GM12874 (cell line): ENCODE data around the gene OPCML.

Experiments
- TF ChIP-seq, protein P1 (sequence below): IDR thresholded peaks from 2 replicates; pipeline ENCODE4 v1.5.1; 2011; ENCODE audit warnings: low read depth, mild to moderate bottlenecking, control low read depth, low read length, moderate library complexity; ENCODE audit not compliant: insufficient read depth

The OPCML gene

GRCh38 chr11:133198438-133198837 lies 333.9 kb downstream of the OPCML start:
- TF ChIP-seq, protein P1, sequence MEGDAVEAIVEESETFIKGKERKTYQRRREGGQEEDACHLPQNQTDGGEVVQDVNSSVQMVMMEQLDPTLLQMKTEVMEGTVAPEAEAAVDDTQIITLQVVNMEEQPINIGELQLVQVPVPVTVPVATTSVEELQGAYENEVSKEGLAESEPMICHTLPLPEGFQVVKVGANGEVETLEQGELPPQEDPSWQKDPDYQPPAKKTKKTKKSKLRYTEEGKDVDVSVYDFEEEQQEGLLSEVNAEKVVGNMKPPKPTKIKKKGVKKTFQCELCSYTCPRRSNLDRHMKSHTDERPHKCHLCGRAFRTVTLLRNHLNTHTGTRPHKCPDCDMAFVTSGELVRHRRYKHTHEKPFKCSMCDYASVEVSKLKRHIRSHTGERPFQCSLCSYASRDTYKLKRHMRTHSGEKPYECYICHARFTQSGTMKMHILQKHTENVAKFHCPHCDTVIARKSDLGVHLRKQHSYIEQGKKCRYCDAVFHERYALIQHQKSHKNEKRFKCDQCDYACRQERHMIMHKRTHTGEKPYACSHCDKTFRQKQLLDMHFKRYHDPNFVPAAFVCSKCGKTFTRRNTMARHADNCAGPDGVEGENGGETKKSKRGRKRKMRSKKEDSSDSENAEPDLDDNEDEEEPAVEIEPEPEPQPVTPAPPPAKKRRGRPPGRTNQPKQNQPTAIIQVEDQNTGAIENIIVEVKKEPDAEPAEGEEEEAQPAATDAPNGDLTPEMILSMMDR = no peak

GRCh38 chr11:133197425-133197824 lies 334.9 kb downstream of the OPCML start:
- TF ChIP-seq, protein P1 = no peak

GRCh38 chr11:133191931-133192330 lies 340.4 kb downstream of the OPCML start:
- TF ChIP-seq, protein P1 = no peak

- TF ChIP-seq, protein P1 = no peak
Observed at GRCh38 chr11:133181667-133182066, 350.6 kb downstream of the OPCML start.

- TF ChIP-seq, protein P1 = no peak
Observed at GRCh38 chr11:133181066-133181465, 351.2 kb downstream of the OPCML start.

DNA sequence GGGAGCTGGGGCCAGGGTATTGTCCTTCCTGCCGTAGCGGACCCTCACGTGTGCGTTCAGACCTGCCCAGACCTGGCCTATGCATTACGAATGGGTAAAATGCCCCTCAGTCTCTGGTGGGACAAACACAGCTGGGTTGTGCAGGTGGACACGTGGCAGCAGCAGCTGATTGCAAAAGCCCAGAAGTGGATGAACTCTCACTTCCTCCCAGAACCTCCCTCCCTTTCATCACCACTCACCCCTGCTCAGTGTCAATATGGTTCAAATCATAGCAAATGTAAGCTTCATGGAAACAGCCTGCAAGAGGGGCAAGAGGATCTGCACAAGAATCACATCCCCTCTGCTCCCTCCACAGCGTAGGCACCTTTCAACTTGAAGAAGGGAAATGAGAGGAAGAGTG lies 352.1 kb downstream of the OPCML start:
- TF ChIP-seq, protein P1 = no peak

DNA sequence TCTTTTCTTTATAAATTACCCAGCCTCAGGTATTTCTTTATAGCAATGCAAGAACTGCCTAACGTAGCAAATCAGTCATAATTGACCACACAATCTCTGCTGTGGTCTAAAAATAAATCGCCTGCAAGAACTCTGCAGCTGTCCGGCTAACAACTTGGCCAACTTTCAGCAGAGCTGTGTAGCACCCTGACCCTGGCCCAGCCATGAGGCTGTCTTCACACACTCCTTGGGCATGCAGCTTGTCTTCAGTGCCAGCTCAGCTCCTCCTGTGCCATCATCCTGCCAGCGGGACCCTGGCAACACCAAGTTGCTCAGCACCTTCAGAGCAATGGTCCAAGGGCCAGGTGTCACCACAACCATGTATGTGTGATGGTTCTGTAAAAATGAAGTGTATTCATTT lies 355.6 kb downstream of the OPCML start:
- TF ChIP-seq, protein P1 = no peak

- TF ChIP-seq, protein P1 = no peak
Observed at GRCh38 chr11:133175103-133175502, 357.2 kb downstream of the OPCML start.
